Neural cell (in vitro differentiated cells): ENCODE measurements around the gene ARGLU1. TPM values are rescaled to one million over a fixed set of nuclear protein-coding genes. Genes with fewer than 3 reads are reported as not detected.

Experiments used
- H2AFZ ChIP-seq: fragments of 200-600, 300-800 bp; sonication (generic), shearing (Covaris generic); 2 replicates; pipeline ENCODE4 v1.6.0; 2014; ENCODE audit warnings: low read depth, mild to moderate bottlenecking, antibody characterized with exemption, low read length, moderate library complexity
- H3F3A ChIP-seq: fragments of 200-600 bp; shearing (Covaris generic); 2 replicates; pipeline ENCODE4 v1.6.1; 2016; ENCODE audit warnings: mild to moderate bottlenecking, moderate library complexity, mixed read lengths, antibody characterized with exemption, low read length; ENCODE audit not compliant: insufficient read depth, poor library complexity, severe bottlenecking
- H3K27ac ChIP-seq: fragments of 200-600, 300-800 bp; sonication (generic), shearing (Covaris generic); 2 replicates; pipeline ENCODE4 v1.5.1; 2014; ENCODE audit warnings: mild to moderate bottlenecking, low read length, moderate library complexity
- H3K27me3 ChIP-seq: fragments of 300-800, 200-600 bp; sonication (generic), shearing (Covaris generic); 2 replicates; pipeline ENCODE4 v1.6.0; 2014; ENCODE audit warnings: mild to moderate bottlenecking, low read depth, low read length, moderate library complexity; ENCODE audit not compliant: insufficient read depth
- H3K36me3 ChIP-seq: fragments of 300-800, 200-600 bp; sonication (generic), shearing (Covaris generic); 2 replicates; pipeline ENCODE4 v1.5.1; 2014; ENCODE audit warnings: mild to moderate bottlenecking, antibody characterized with exemption, low read length, moderate library complexity; ENCODE audit not compliant: insufficient read depth
- H3K4me2 ChIP-seq: fragments of 300-800, 200-600 bp; sonication (generic), shearing (Covaris generic); 2 replicates; pipeline ENCODE4 v1.6.0; 2014; ENCODE audit warnings: mild to moderate bottlenecking, low read length
- H3K4me3 ChIP-seq: fragments of 300-800, 200-600 bp; sonication (generic), shearing (Covaris generic); 2 replicates; pipeline ENCODE4 v1.5.1; 2014; ENCODE audit warnings: mild to moderate bottlenecking, low read length, moderate library complexity
- H3K79me2 ChIP-seq: fragments of 200-600 bp; shearing (Covaris generic); replicated peaks from 2 replicates; pipeline ENCODE4 v1.6.0; 2014; ENCODE audit warnings: mild to moderate bottlenecking, low read length, moderate library complexity; ENCODE audit not compliant: insufficient read depth
- H3K9ac ChIP-seq: fragments of 300-800, 200-600 bp; sonication (generic), shearing (Covaris generic); 2 replicates; pipeline ENCODE4 v1.6.1; 2016; ENCODE audit warnings: mild to moderate bottlenecking, low read length, mixed read lengths
- H3K9me2 ChIP-seq: fragments of 200-600 bp; shearing (Covaris generic); 2 replicates; pipeline ENCODE4 v1.6.1; 2016; ENCODE audit warnings: mild to moderate bottlenecking, low read length, mixed read lengths; ENCODE audit not compliant: insufficient read depth
- H3K9me3 ChIP-seq: fragments of 200-600, 300-800 bp; sonication (generic), shearing (Covaris generic); 2 replicates; pipeline ENCODE4 v1.6.1; 2016; ENCODE audit warnings: mild to moderate bottlenecking, mixed run types, low read length, moderate library complexity, mixed read lengths
- H4K20me1 ChIP-seq: fragments of 200-600 bp; shearing (Covaris generic); 2 replicates; pipeline ENCODE4 v1.6.1; 2016; ENCODE audit warnings: mild to moderate bottlenecking, mixed run types; ENCODE audit not compliant: insufficient read depth
- EP300 ChIP-seq: fragments of 450-650 bp; conservative IDR thresholded peaks from 2 replicates; pipeline ENCODE4 v1.6.1; 2014; ENCODE audit warnings: antibody characterized with exemption, mild to moderate bottlenecking, moderate library complexity; ENCODE audit not compliant: poor library complexity, severe bottlenecking
- EZH2 ChIP-seq: fragments of 200-600, 300-800 bp; shearing (Covaris generic), sonication (generic); IDR thresholded peaks from 2 replicates; pipeline ENCODE4 v1.6.1; 2014; ENCODE audit warnings: antibody characterized with exemption, low read length, borderline replicate concordance, mild to moderate bottlenecking; ENCODE audit not compliant: insufficient read depth, poor library complexity, severe bottlenecking
- MXI1 ChIP-seq: fragments of 450-650 bp; conservative IDR thresholded peaks from 2 replicates; pipeline ENCODE4 v1.6.1; 2014; ENCODE audit warnings: antibody characterized with exemption, mild to moderate bottlenecking; ENCODE audit not compliant: poor library complexity, severe bottlenecking
- POLR2AphosphoS5 ChIP-seq: IDR thresholded peaks from 2 replicates; pipeline ENCODE4 v1.6.1; 2012
- RAD21 ChIP-seq: fragments of 450-650 bp; conservative IDR thresholded peaks from 2 replicates; pipeline ENCODE4 v1.6.1; 2014; ENCODE audit warnings: antibody characterized with exemption, mild to moderate bottlenecking, moderate library complexity
- SMC3 ChIP-seq: fragments of 450-650 bp; conservative IDR thresholded peaks from 2 replicates; pipeline ENCODE4 v1.6.1; 2014; ENCODE audit warnings: antibody characterized with exemption, mild to moderate bottlenecking, moderate library complexity; ENCODE audit not compliant: poor library complexity
- TAF1 ChIP-seq: IDR thresholded peaks from 2 replicates; pipeline ENCODE4 v1.6.1; 2012; ENCODE audit warnings: low read depth
- polyA plus RNA-seq: library from polyadenylated mRNA; depleted of rRNA; stranded (reverse); fragments of >200 nt; gene quantifications from 2 replicates; pipeline ENCODE4 v1.2.3, GENCODE V29; 2014
- TF ChIP-seq, protein P1 (sequence below): fragments of 450-650 bp; IDR thresholded peaks from 2 replicates; pipeline ENCODE4 v1.5.1; 2014; ENCODE audit warnings: antibody characterized with exemption, mild to moderate bottlenecking, moderate library complexity; ENCODE audit not compliant: poor library complexity, severe bottlenecking
- TF ChIP-seq, protein P2 (sequence below): IDR thresholded peaks from 2 replicates; pipeline ENCODE4 v1.6.1; 2012; ENCODE audit warnings: borderline replicate concordance

Gene ARGLU1
- polyA plus RNA-seq, 1 donor from 2014 or later: 967 TPM

- Histone ChIP-seq H3K9ac (no peak overlapping the region), H4K20me1 (no peaks in the 10 kb centered on the region), H2AFZ (no peak overlapping the region), H3K4me2 (no peak overlapping the region), H3K9me3 (no peaks in the 10 kb centered on the region), H3K4me3 (no peak overlapping the region), H3K27me3 (no peaks in the 10 kb centered on the region), H3K36me3 (no peaks in the 10 kb centered on the region), H3K9me2 (no peaks in the 10 kb centered on the region), H3K79me2 (no peaks in the 10 kb centered on the region), H3F3A (no peaks in the 10 kb centered on the region), H3K27ac (no peak overlapping the region)
- TF ChIP-seq RAD21 (no peak), POLR2AphosphoS5 (no peak), EP300 (no peak), SMC3 (no peak), MXI1 (no peak), TAF1 (no peak), EZH2 (no peak)
- TF ChIP-seq, protein P1, sequence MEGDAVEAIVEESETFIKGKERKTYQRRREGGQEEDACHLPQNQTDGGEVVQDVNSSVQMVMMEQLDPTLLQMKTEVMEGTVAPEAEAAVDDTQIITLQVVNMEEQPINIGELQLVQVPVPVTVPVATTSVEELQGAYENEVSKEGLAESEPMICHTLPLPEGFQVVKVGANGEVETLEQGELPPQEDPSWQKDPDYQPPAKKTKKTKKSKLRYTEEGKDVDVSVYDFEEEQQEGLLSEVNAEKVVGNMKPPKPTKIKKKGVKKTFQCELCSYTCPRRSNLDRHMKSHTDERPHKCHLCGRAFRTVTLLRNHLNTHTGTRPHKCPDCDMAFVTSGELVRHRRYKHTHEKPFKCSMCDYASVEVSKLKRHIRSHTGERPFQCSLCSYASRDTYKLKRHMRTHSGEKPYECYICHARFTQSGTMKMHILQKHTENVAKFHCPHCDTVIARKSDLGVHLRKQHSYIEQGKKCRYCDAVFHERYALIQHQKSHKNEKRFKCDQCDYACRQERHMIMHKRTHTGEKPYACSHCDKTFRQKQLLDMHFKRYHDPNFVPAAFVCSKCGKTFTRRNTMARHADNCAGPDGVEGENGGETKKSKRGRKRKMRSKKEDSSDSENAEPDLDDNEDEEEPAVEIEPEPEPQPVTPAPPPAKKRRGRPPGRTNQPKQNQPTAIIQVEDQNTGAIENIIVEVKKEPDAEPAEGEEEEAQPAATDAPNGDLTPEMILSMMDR: no peak
- TF ChIP-seq, protein P2, sequence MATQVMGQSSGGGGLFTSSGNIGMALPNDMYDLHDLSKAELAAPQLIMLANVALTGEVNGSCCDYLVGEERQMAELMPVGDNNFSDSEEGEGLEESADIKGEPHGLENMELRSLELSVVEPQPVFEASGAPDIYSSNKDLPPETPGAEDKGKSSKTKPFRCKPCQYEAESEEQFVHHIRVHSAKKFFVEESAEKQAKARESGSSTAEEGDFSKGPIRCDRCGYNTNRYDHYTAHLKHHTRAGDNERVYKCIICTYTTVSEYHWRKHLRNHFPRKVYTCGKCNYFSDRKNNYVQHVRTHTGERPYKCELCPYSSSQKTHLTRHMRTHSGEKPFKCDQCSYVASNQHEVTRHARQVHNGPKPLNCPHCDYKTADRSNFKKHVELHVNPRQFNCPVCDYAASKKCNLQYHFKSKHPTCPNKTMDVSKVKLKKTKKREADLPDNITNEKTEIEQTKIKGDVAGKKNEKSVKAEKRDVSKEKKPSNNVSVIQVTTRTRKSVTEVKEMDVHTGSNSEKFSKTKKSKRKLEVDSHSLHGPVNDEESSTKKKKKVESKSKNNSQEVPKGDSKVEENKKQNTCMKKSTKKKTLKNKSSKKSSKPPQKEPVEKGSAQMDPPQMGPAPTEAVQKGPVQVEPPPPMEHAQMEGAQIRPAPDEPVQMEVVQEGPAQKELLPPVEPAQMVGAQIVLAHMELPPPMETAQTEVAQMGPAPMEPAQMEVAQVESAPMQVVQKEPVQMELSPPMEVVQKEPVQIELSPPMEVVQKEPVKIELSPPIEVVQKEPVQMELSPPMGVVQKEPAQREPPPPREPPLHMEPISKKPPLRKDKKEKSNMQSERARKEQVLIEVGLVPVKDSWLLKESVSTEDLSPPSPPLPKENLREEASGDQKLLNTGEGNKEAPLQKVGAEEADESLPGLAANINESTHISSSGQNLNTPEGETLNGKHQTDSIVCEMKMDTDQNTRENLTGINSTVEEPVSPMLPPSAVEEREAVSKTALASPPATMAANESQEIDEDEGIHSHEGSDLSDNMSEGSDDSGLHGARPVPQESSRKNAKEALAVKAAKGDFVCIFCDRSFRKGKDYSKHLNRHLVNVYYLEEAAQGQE: no peak
These were observed 29.2 kb upstream of the ARGLU1 start for GRCh38 chr13:106597186-106597585.

DNA sequence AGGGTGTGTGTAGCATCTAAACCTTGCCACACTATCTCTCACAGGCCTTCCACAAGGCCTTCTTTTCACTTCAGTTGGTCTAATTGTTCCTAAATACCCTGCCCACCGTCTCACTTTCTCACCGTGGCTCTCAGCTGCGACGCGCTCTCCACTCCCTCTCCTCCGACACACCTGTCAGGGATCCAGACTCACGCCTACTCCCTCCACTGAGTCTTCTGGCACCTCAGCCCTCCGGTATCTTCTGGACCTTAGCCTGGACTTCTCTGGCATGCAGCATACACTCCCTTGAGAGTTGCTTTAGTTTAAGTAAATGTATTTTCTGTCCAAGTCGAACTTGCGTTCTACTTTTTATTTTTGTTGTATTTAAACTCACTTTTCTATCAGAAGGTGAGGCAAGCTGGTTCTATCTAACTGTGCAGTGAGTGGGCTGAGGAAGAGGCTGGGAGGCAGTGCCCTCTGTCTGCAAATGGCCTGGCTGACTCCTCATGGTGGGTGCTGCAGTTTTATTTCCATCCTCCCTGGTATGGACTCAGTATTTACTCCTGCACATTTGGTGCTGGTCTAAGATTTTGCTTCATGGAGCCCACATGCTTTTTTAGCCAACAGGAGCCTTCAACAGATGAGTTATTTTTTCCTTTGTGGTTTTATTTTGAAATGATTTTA lies 28.5 kb upstream of the ARGLU1 start:
- H4K20me1 ChIP-seq: no peaks in the 10 kb centered on the region
- no peak overlapping the region for H3K9ac ChIP-seq
- no peak overlapping the region for H3K4me3 ChIP-seq
- H3K27ac ChIP-seq: no peak overlapping the region
- H3F3A ChIP-seq: no peaks in the 10 kb centered on the region
- H3K79me2 ChIP-seq: no peaks in the 10 kb centered on the region
- no peaks in the 10 kb centered on the region for H3K36me3 ChIP-seq
- no peak overlapping the region for H2AFZ ChIP-seq
- H3K9me3 ChIP-seq: no peaks in the 10 kb centered on the region
- no peaks in the 10 kb centered on the region for H3K9me2 ChIP-seq
- TF ChIP-seq POLR2AphosphoS5: no peak
- TF ChIP-seq, protein P2: no peak
- H3K27me3 ChIP-seq: no peaks in the 10 kb centered on the region
- H3K4me2 ChIP-seq: no peak overlapping the region
